Brain pericyte (primary cell): ENCODE measurements around the gene MRPL36.
"Not testable (repeated sequence)": the region's sequence is repeated elsewhere in the genome, so short reads cannot be mapped to it uniquely, and the experiment has no call there.

Experiments used
- DNase-seq: peaks from one replicate; pipeline ENCODE4 v3.0.0-alpha.2; 2012; ENCODE audit warnings: low read depth, low spot score

The MRPL36 gene

DNA sequence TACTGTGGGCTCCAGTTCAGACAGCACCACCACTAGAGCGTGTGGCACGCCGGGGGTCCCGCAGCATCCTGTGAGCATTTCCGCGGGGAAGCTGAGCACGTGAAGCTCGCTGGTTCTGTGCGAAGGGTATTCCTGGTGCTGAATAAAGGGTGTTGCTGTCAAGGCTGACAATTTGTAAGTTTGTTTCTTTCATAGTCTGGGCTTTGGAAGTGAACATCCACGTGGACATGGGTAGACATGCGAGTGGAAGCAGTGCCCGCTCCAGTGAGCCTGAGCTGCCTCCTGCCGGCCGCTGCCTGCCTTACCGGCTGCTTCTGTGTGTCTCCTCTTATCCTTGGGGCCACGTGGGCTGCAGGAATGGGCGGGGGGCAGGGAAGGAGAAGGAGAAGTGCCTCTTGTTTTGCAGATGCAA, 16.2 kb upstream of the MRPL36 start:
- DNase-seq = no peak

DNA sequence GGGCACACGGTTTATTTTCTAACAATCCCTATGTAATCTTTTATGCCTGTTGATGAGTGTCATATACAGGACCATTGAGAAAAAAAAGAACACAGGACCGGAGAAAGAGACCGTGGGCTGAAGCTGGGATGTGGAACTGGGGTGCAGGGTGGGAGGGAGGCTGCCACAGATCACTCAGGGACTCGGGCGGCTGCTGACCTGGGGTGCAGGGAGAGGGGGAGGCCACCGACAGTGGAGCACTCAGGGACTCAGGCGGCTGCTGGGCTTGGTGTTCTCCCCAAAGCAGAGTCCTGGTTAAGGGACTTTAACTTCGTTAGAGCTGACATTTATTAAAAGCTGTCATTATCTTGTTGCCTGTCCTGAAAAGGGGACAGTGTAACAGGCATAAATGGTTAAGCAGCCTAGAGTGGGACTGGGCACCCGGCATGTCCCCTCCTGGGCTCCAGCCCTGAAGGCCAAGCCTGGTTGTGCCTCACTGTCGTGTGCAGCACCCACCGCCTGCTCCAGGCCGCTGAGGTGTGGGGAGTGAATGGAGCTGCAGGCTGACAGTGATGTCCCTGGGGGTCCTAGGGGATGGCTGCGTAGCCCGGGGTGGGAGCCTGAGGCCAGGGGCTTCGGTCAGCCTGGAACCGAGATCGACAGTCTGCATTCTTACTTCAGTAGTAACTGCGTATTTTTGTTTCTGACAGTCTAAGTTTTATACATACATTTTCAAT, 15.6 kb upstream of the MRPL36 start:
- no peak for DNase-seq

DNA sequence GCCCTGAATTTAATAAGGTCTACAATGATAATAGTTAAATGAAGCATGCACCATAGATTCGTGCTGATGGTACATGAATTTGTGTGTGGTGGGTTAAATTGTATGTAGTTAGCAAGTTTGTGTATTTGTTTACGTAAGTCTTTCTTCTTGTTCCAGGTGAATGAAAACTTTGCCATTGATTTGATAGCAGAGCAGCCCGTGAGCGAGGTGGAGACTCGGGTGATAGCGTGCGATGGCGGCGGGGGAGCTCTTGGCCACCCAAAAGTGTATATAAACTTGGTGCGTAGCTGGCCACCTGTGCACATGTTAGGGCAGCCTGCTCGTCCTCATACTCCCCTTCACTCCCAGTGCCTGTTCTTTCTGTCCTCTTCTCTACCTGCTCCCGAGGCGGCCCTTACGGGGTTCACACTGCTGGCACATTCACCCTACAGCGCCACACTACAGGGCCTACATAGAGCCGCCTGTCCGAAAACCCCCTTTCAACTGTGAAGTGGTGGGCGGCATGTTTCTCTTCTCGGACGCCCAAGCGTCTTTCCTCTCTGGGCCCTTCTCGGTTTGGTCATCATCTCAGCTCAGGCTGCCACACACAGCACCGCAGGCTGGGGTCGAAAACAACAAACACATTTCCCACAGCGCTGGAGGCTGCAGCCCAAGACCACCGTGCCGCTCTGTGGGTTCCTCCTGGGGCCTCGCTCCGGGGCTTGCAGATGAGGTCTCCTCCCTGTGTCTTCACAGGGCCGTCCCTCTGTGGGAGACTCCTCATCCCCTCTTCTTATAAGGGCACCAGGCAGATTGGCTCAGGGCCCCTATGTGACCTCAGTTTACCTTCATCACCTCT, 14.8 kb upstream of the MRPL36 start:
- no peak for DNase-seq

DNA sequence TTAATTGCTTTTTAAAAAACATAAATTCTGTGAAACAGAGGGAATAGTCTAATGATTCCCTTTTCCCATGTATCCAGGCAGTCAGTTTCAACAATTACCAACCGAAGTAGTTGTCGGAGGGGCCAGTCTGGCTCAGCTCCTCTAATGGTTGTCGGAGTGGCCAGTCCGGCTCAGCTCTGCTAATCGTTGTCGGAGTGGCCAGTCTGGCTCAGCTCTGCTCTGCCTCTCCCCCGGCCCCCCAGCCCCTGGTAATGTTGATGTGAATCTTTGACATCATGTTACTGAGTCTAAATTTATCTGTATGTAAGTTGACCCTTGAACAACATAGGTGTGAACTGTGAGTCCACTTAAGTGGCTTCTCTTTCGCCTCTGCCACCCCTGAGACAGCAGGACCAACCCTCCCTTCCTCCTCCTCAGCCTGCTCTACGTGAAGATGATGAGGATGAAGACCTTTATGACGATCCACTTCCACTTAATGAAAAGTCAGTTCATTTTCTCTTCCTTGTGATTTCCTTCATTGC, 11.0 kb upstream of the MRPL36 start:
- DNase-seq = no peak

DNA sequence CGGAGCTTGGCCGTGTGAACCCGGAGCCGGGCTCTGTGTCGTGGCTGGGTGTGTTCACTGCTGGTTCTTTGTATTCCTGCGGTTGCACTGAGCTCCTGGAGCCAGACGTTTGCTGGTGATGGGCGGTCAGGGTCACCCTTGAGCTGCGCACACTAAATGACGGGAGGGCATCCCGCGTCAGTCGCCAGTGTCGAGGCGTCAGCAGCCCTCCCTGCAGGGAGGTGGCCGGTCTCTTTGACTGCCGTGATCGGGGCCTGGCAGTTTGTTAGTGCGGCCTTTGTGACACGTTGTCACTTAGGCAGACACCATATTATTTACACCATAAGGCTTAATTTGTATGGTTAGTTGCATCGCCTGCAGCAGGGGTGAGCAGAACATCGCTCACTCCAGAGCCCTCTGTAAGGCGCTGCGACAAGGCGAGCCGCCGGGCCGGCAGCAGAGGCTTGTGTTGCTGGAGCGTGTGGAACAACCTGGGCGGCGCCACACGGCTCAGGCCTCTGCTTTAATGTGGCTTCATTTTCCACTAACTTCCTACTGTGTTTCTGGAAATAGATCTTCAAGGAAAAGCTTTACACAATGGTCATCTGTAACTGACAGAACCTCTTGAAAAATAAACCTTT, 9.9 kb upstream of the MRPL36 start:
- no peak for DNase-seq

DNA sequence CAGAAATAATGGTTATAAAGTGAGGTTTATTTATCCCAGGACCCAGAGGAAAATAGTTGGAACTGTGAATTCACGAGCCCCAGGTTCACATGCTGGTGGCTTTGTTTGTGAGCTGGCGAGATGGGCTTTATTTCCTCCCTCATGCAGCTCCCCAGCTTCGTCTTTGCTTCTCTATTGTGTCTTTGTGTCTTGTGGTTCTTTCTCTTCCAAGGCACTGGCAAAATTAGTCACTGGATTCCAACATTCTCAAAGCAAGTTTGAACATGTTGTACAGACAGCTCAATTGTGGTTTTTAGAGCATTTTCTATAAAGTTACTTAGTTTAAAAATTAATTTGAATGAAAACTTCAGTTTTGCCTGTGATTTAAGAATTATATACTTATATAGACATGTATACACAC, 8.8 kb upstream of the MRPL36 start:
- no peak for DNase-seq

DNA sequence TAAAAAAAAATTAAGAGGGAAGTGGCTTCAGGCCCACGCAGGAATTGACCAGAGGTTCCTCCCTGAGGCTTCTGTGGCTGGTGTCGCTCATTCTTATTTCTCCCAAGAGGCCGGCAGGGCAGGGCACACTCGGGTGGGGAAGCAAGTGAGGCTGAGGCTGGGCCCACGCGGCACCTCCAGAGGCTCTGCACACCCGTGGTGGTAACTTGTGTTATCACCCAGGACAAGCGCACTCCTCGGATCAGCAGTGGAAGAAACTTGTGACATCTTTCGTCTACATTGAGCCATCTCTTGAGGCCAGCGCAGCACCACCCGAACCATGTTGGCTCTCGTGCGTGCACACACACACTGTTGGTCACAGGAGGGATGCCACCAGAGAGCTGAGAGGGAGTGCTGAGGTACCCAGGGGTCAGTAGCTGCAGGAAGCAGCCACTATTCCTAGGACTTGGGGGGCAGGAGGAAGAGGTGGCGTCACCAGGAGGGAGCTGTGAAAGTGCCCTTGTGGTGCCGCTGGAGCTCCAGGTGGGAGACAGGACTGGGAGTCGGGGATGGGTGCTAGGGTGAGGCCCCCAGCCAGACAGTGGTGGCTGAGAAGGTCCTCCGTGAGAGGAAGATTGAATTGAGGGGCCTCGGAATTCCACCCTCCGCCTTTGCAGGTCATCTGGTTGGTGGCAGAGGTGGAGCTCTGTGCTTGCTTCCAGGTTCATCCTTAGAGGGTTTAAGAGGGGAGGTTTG, 8.0 kb upstream of the MRPL36 start:
- DNase-seq = no peak

DNA sequence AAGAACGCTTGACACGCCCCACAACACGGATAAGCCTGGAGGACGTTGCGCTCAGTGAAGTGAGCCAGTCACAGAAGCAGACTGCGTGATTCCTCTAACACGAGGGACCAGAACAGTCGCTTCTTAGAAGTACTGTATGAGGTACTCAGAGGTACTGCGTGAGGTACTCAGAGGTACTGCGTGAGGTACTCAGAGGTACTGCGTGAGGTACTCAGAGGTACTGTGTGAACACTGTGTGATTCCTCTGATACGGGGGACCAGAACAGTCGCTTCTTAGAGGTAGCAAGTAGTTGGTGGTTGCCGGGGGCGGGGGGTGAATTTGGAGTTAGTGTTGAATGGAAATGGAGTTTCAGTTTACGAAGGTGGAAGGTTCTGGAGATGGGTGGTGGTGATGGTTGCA, 7.3 kb upstream of the MRPL36 start:
- no peak for DNase-seq

DNA sequence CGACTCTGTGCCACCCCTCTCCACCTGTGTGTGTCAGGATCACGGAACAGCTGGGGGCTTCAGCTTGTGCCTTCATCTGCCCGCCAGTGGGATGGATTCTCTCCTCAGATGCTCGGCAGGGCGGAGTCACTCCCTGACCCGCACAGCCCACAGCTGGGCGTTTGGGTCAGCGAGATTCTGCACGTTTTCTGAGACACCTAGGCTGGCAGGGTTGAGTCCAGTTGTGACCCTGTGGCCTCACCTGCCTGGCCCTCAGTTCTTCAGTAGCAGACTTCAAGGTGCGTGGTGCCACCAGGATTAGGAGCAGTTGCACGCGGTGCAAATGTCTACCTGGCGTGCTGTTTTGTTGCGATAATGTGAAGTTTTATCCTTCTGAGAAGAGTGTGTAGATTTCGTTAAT, 6.6 kb upstream of the MRPL36 start:
- no peak for DNase-seq

DNA sequence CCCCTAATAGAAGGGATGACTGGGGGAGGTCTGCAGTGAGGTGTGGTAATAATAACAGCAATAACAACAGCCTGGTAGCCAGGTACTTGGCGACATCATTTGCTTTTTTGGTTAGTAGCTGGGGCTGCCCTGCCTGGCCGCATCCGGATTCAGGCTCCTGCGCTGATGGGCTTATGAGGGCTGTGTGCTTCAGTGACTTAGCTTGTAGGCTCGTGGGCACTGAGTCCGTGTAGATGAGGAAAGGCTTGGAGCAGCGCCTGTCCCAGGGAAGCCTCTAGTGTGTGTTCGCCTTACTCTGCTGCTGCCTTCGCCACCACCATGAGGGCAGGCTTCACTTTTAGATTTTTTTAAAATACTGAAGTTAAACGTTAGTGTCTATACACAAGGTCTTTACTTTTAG, 6.1 kb upstream of the MRPL36 start:
- no peak for DNase-seq

DNA sequence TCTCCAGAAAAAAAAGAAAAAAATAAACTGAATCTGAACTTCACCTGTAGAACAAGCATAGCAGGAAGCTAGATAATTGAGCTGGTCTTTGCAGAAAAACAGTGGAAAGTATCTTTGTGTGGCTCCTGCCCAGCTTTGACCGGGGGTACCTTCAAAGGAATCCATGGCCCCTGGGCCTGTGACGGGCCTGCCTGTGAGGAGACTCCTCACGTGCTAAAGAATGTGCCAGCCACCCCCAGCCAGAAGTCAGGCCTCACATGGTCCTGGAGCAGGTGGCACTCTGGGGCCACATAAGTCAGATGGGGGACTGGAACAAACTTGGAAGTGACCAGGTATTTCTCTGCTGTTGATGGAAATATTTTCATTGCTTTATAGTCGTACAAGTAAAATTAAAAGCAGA, 5.7 kb upstream of the MRPL36 start:
- no peak for DNase-seq

DNA sequence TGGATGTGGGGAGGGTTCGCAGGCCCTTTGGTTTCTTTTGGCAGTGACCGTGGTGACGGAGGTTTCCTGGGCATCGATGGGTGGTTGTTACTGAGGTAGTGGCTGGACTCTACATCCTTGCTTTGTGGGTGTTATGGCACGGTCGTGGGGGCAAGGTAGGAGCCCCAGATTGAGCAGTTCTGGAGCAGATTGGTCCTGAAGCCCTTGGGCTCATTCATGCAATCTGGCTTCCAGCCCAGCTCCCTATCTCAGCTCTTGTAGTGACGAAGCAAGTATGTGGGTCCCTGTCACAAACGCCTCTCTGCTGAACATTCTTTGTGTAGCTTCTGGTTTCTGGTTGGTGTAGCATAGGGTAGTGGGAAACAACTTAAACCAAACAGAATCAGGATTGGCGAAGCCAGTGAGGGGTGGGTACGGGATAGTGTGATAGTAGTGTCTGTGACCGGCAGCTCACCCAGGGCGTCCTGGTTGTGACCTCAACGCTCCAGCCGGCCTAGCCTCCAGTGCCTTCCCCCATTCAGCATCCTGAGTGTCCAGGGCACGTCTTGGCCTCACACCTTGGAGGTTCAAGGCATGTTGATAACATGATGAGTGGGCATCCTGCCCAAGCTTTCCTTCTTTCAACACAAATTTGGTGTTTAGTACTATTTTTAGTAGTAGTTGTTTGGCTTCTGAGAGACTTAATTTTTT, 4.5 kb upstream of the MRPL36 start:
- DNase-seq = no peak

DNA sequence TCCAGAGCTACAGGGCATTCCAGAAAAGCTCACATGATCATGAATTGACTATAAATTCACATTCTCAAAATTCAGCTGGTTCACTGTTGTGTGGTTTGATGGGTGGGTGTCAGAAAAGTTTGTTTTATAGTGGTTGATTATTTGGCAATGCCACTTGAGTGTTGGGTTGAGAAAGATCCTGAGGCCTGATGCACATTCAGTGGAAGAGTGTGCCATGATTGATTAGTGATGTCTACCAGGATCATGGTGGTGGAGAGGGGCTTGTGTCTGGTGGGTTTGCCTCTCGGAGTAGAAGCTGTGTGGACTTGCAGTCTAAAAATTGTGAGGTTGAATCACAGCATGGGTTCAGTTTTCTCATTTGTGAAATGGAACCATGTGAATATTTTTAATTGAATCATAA, 3.6 kb upstream of the MRPL36 start:
- DNase-seq = no peak

DNA sequence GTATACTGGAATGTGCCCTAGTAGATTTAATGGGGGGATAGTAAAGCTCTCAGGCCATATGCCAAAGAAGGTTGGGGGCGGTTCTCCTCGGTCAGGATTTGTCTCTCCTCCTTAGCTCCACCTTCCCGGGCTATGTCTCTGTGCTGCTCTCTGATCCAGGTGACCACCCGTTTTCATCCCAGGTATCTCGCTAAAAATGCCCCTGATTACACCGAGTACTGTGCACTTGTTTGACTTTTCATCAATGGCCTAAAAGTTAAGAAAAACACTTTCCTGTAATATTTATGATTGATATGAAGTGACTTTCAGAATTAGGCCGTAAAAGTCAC, 2.3 kb upstream of the MRPL36 start:
- DNase-seq = no peak

DNA sequence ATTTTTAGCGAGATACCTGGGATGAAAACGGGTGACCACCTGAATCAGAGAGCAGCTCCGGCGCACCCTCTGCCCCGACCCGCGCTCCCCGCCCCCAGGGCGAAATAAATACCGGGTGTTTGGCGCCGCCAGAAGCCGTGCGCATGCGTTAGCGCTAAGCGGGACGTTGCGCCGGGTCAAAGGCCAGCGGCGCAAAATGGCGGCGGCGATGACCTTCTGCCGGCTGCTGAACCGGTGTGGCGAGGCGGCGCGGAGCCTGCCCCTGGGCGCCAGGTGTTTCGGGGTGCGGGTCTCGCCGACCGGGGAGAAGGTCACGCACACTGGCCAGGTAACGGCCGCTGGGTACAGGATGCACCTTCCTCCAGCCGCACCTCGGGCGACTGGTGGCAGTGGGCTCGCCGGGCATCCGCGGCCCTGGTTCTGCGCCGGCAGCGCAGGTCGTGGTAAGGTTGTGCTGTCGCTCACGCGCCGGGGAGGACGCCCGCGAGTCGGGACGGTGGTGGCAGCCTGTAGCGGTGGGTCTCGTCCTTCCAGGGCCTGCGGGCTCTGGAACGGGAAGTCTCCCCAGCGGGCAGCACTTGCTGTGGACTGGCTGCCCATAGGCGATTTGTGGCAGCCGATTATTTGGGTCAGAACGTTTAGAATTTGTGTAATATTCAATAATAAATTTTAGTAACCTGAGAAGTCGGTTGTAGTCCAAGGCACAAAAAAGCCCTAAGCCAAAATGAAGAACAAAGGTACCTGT, 1.8 kb upstream of the MRPL36 start, which contains the start of gene NDUFS6:
TSS of gene NDUFS6 (plus strand) at position 186 of the 745 bp plus-strand sequence. CDS start at position 197, 11 bp downstream.
- no peak for DNase-seq

DNA sequence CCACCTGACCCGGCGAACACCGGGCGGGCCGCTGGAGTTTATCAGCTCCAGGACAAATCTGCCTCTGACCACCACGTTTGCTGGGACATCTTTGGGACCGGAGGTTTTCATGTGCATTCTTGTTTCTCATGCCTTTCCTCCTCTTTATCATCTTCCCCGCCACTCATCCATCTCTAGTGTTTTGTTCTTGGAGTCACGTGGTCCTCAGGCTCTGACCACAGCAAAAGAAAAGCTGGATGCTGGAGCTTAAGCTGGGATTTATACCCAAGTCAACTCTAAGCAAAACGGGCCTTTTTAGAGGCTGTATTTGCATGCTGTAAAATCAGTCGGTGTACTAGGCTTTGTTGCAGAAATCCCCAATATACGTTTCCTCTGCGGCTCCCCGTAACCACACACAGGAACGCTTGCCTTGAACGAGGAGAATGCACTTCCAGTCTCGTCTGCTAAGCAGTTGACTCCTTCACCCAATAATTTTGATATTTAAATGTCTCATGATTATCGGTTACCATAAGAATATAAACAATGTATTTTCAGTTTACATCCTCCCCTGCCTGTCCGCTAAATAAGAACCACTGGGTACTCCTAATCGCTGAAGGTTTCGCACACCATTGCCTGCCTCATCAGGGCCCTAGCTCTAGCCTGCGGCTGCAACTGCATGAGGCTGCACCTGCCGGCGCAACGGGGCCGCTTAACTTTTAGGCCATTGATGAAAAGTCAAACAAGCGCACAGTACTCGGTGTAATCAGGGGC, 1.0 kb upstream of the MRPL36 start:
- DNase-seq = no peak

DNA sequence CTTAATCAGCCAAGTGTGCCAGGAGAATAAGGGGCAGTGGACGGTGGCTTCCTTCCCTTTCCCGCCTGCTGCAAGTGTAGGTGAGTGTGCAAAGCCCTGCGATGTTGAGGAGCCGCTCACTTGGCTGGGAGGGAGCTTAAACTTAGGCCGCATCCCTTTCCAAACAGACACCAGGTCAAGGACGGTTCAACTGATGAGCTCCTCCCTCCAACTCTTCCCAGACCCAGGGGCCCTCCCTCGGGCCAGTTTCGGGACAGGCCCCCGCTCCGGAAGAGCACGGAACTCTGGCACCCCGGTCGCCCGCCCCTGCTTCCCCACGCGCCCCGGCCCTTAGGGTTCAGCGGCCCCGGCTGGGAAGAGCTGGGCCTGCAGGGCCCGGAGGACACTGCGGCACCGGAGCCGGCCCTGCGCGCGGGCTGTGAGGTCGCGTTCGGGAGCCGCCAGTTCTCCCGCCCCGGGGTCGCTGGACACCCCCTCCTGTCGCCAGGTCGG, 481 bp downstream of the MRPL36 start:
- DNase-seq = no peak

DNA sequence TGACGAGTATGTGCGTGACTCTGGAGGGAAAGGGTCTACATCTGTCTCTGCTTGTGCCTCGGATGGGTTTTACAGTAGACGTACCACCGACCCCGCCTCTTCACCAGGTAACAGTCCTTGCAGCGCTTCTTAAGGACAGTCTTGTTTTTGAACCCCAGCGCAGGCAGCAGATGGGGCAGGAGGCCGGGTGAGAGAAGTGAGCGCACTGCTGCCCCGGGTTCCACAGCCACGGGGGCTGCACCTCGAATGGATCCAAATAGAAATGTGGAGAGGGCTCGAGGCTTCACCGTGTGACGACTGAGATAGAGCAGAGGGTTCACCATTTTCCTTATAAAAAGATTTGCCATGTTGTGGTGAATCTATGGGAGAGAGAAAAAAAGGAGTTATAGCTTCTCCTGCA, 1.0 kb downstream of the MRPL36 start:
- not testable (repeated sequence) for DNase-seq

DNA sequence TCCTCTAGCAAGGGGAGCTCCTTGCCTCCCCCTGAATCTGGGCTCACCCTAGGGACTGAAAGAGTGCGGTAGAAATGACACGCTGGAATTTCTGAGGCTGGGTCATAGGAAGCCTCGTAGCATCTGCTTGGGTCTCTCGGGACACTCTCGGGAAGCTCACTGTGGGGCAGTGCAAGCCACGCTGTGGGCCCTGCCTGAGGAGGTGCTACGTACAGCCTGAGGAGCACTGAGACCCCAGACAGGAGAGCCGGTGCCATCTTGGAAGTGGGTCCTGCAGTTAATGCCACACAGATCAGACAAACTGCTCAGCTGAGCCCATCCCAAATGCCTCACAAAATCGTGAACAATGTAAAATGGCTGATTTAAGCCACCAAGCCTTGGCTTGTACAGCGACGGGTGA, 1.8 kb downstream of the MRPL36 start:
- DNase-seq = no peak
